Measurements from ENCODE around the gene MOCS3.

The MOCS3 gene

DNA sequence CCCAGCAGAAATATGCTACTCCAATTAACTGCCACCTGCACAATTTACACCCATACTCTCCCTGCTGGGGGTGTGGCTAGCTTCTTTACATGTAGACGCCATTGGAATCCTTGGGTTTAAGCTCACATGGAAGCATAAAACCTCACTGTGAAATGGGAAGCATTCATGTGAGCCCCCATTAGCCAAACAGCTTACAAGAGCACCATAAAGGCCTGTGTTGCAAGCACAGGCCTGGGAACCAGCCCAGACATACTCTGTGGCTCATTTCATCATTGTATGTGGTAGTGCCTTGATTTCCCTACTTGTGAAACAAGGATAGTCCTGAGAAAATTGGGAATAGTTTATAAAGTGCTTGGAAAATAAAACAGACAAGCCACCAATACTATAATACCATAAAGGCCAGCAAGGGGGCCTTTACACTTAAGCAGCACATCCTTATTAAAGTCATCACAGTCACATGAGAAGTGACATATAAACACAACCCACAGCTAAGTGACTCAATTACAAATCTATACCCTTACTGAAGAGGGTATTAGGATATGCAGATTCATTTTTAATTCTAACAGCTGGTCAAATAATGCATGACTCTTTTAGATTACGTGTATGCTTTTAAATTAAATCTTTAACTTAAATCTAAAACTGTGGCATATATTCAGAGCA is 34.2 kb upstream of the MOCS3 start:
- in situ Hi-C loops (cut with MboI; ENCODE audit: low sequenced_read_pairs, unreplicated experiment) = no loop called here
- no peak for DNase-seq (ENCODE audit: low spot score)
- TF ChIP-seq, protein P1, sequence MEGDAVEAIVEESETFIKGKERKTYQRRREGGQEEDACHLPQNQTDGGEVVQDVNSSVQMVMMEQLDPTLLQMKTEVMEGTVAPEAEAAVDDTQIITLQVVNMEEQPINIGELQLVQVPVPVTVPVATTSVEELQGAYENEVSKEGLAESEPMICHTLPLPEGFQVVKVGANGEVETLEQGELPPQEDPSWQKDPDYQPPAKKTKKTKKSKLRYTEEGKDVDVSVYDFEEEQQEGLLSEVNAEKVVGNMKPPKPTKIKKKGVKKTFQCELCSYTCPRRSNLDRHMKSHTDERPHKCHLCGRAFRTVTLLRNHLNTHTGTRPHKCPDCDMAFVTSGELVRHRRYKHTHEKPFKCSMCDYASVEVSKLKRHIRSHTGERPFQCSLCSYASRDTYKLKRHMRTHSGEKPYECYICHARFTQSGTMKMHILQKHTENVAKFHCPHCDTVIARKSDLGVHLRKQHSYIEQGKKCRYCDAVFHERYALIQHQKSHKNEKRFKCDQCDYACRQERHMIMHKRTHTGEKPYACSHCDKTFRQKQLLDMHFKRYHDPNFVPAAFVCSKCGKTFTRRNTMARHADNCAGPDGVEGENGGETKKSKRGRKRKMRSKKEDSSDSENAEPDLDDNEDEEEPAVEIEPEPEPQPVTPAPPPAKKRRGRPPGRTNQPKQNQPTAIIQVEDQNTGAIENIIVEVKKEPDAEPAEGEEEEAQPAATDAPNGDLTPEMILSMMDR (IDR thresholded peaks at IDR 0.05; ENCODE audit: borderline replicate concordance, control extremely low read depth, extremely low read depth, insufficient read depth, missing control alignments) = no peak

- in situ Hi-C loops (cut with MboI; ENCODE audit: low sequenced_read_pairs, unreplicated experiment) = no loop called here
- TF ChIP-seq, protein P1 (IDR thresholded peaks at IDR 0.05; ENCODE audit: borderline replicate concordance, control extremely low read depth, extremely low read depth, insufficient read depth, missing control alignments) = no peak
Measured at GRCh38 chr20:50926530-50926929, 32.1 kb upstream of the MOCS3 start.

DNA sequence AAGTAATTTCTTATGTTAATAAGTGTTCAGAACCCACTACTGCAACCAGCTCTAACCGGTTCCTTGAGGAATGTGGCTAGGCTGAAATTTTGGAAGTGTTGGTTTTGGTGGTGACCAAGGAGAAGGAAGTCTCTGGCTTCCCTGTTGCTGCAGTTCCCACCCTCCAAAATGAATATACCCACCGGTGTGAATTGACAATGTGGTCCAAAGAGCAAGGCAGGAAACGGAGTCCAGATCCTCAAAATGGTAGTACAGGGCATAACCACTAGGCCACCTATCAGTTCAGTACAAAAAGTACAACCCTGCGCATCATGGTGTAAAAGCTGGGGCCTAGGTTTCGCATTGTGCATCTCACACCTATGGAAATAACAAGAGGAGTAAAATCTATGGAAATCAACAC is 30.1 kb upstream of the MOCS3 start:
- DNase-seq (ENCODE audit: low spot score) = no peak
- TF ChIP-seq, protein P1 (IDR thresholded peaks at IDR 0.05; ENCODE audit: borderline replicate concordance, control extremely low read depth, extremely low read depth, insufficient read depth, missing control alignments) = no peak
- in situ Hi-C loops (cut with MboI; ENCODE audit: low sequenced_read_pairs, unreplicated experiment) = no loop called here

More at GRCh38 chr20:50926530-50926929, 32.1 kb upstream of the MOCS3 start:
- no peak for DNase-seq (ENCODE audit: low spot score)

- TF ChIP-seq, protein P1 (IDR thresholded peaks at IDR 0.05; ENCODE audit: borderline replicate concordance, control extremely low read depth, extremely low read depth, insufficient read depth, missing control alignments) = peak; percentile 97
- peak; percentile 82 for DNase-seq (ENCODE audit: low spot score)
- in situ Hi-C loops (cut with MboI; ENCODE audit: low sequenced_read_pairs, unreplicated experiment) = loop anchor here (10.0 kb wide), 1 partner anchor 115 kb away; no protein-coding TSS in a partner anchor
Measured at GRCh38 chr20:50929299-50930138, 29.1 kb upstream of the MOCS3 start.

DNA sequence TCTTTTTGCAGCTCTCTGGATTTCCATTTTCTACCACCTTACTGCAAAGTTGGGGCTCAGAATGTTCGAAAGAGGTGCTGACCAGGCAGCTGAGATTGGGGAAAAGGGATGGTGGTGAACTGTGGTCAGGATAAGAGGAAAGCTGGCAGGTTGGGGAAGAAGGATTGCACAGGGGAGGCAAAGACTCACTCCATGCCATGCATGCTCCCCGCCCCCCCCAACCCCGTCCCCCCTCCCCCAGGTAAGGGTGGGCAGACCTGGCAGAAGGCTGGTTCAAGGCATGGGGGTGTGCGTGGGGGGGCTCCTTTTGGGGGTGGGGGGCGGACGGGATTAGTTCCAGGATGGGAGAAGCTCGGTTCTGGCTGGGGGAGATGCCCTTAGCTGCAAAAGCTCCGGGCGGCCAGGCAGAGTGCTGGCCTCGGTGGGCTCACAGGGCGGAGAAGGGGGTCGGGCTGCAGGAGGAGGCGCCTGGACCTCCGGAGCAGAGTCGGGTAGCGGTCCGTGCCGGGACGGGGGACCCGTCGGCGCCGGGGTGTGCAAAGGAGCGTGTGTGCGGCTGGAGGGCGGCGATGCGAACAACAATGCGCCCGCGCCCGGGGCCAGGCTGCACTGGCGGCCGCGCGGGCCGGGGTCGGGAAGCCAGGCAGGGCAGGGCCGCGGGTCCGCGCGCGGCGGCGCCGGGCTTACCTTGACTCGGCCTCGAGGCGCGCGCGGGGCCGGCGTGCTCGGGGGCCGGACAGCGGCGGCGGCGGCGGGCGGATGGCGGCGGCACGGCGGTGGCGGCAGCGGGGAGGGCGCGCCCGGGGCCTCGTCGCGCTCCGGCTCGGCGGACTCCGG is 28.3 kb upstream of the MOCS3 start:
- TF ChIP-seq, protein P1 (IDR thresholded peaks at IDR 0.05; ENCODE audit: borderline replicate concordance, control extremely low read depth, extremely low read depth, insufficient read depth, missing control alignments) = no peak
- DNase-seq (ENCODE audit: low spot score) = no peak
- in situ Hi-C loops (cut with MboI; ENCODE audit: low sequenced_read_pairs, unreplicated experiment) = loop anchor here (10.0 kb wide), 1 partner anchor 116 kb away; no protein-coding TSS in a partner anchor

DNA sequence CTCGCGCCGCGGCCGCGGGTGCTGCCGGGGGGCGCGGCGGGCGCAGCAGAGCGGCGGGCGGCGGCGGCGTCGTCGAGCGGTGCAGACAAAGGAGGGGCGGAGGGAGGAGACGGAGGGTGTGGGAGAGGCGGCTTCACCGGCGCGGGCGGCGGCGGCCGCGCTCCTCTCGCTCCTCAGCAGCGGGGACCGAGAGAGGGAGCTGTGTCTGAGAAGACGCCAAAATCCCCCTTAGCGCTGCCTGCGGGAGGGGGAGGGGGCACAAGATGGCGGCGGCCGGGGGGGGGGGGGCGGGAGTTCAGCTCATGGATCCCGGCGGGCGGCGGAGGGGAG is 27.7 kb upstream of the MOCS3 start:
- in situ Hi-C loops (cut with MboI; ENCODE audit: low sequenced_read_pairs, unreplicated experiment) = loop anchor here (10.0 kb wide), 1 partner anchor 116 kb away; no protein-coding TSS in a partner anchor
- DNase-seq (ENCODE audit: low spot score) = peak; percentile 75
- TF ChIP-seq, protein P1 (IDR thresholded peaks at IDR 0.05; ENCODE audit: borderline replicate concordance, control extremely low read depth, extremely low read depth, insufficient read depth, missing control alignments) = peak; percentile 17
